Breast epithelium (tissue), 3 donors: ENCODE measurements around the gene TLNRD1.

Experiments used
- CTCF ChIP-seq, 3 donors: fragments of 450-650 bp; IDR thresholded peaks; one replicate each; pipeline ENCODE4 v1.5.1; 2016 to 2017; ENCODE audit warnings: antibody characterized with exemption in 3 of 3, mild to moderate bottlenecking in 3 of 3, moderate library complexity in 3 of 3
- POLR2AphosphoS5 ChIP-seq, 3 donors: sonication (generic); formaldehyde crosslinking; IDR thresholded peaks; one replicate each; pipeline ENCODE4 v1.6.1; 2017; ENCODE audit warnings: antibody characterized with exemption in 3 of 3

- TF ChIP-seq CTCF (IDR thresholded peaks at IDR 0.05) (no peak), POLR2AphosphoS5 (IDR thresholded peaks at IDR 0.05) (no peak)
Measured at GRCh38 chr15:80967991-80968510, 32.7 kb upstream of the TLNRD1 start.
